Liver (tissue), 9 donors: Measurements from ENCODE around the gene LRRC74B. TPM values are rescaled to one million over a fixed set of nuclear protein-coding genes. Genes with fewer than 3 reads are reported as not detected.

Experiments used
- DNase-seq: peaks from one replicate; pipeline ENCODE4 v3.0.0-alpha.2; 2017; ENCODE audit warnings: low spot score
- H3K27ac ChIP-seq, 2 donors: one replicate each; pipeline ENCODE4 v1.7.0; 2013; ENCODE audit warnings: inconsistent platforms in 2 of 2, low read length in 2 of 2, control low read depth in 1 of 2, low read depth in 1 of 2, mild to moderate bottlenecking in 1 of 2
- H3K27me3 ChIP-seq, 4 donors: one replicate each; pipeline versions ENCODE4 v1.6.1 to v1.7.0; 2013; ENCODE audit warnings: low read length in 3 of 4, inconsistent platforms in 1 of 4, mild to moderate bottlenecking in 1 of 4, moderate library complexity in 1 of 4; ENCODE audit not compliant: control insufficient read depth in 4 of 4, insufficient read depth in 4 of 4
- H3K36me3 ChIP-seq, 4 donors: one replicate each; pipeline versions ENCODE4 v1.6.1 to v1.7.0; 2013; ENCODE audit warnings: low read length in 3 of 4, mild to moderate bottlenecking in 3 of 4, low read depth in 1 of 4, moderate library complexity in 1 of 4; ENCODE audit not compliant: control insufficient read depth in 4 of 4, insufficient read depth in 3 of 4
- H3K4me1 ChIP-seq, 4 donors: one replicate each; pipeline versions ENCODE4 v1.6.1 to v1.7.0; 2013; ENCODE audit warnings: low read length in 3 of 4, mild to moderate bottlenecking in 3 of 4, moderate library complexity in 1 of 4; ENCODE audit not compliant: control insufficient read depth in 4 of 4, insufficient read depth in 4 of 4
- H3K4me3 ChIP-seq, 3 donors: one replicate each; pipeline versions ENCODE4 v1.6.1 to v1.7.0; 2013; ENCODE audit warnings: low read length in 3 of 3, control low read depth in 1 of 3, low read depth in 1 of 3, mild to moderate bottlenecking in 1 of 3
- H3K9ac ChIP-seq, 2 donors: one replicate each; pipeline ENCODE4 v1.7.0; 2013; ENCODE audit warnings: low read length in 2 of 2, mild to moderate bottlenecking in 2 of 2, moderate library complexity in 2 of 2, control low read depth in 1 of 2, low read depth in 1 of 2
- H3K9me3 ChIP-seq, 4 donors: one replicate each; pipeline versions ENCODE4 v1.6.1 to v1.7.0; 2013; ENCODE audit warnings: low read length in 3 of 4; ENCODE audit not compliant: control insufficient read depth in 4 of 4
- ATF3 ChIP-seq: IDR thresholded peaks from 2 replicates; pipeline ENCODE4 v1.6.1; 2016; ENCODE audit warnings: antibody characterized with exemption
- EGR1 ChIP-seq, 2 donors: IDR thresholded peaks; 2 replicates each; pipeline ENCODE4 v1.6.1; 2016 to 2018; ENCODE audit warnings: antibody characterized with exemption in 2 of 2, low read depth in 2 of 2
- FOXA1 ChIP-seq: IDR thresholded peaks from 2 replicates; pipeline ENCODE4 v1.6.1; 2016; ENCODE audit warnings: antibody characterized with exemption
- FOXA2 ChIP-seq: IDR thresholded peaks from 2 replicates; pipeline ENCODE4 v1.6.1; 2016; ENCODE audit warnings: antibody characterized with exemption
- GABPA ChIP-seq, 2 donors: IDR thresholded peaks in 1 of 2; conservative IDR thresholded peaks in 1 of 2; 2 replicates each; pipeline ENCODE4 v1.6.1; 2016; ENCODE audit warnings: antibody characterized with exemption in 2 of 2, mild to moderate bottlenecking in 1 of 2, moderate library complexity in 1 of 2
- HNF4A ChIP-seq, 2 donors: conservative IDR thresholded peaks; 2 replicates each; pipeline ENCODE4 v1.6.1; 2016; ENCODE audit warnings: antibody characterized with exemption in 2 of 2, mild to moderate bottlenecking in 2 of 2
- HNF4G ChIP-seq: IDR thresholded peaks from 2 replicates; pipeline ENCODE4 v1.6.1; 2016; ENCODE audit warnings: antibody characterized with exemption
- JUND ChIP-seq, 2 donors: IDR thresholded peaks; 2 replicates each; pipeline ENCODE4 v1.6.1; 2016; ENCODE audit warnings: antibody characterized with exemption in 2 of 2
- MAX ChIP-seq: IDR thresholded peaks from 2 replicates; pipeline ENCODE4 v1.6.1; 2016; ENCODE audit warnings: antibody characterized with exemption
- NR2F2 ChIP-seq: IDR thresholded peaks from 2 replicates; pipeline ENCODE4 v1.6.1; 2016; ENCODE audit warnings: antibody characterized with exemption
- RAD21 ChIP-seq, 2 donors: IDR thresholded peaks; 2 replicates each; pipeline ENCODE4 v1.6.1; 2016; ENCODE audit warnings: antibody characterized with exemption in 2 of 2, mild to moderate bottlenecking in 2 of 2
- REST ChIP-seq: IDR thresholded peaks from 2 replicates; pipeline ENCODE4 v1.6.1; 2016; ENCODE audit warnings: antibody characterized with exemption, mild to moderate bottlenecking
- RXRA ChIP-seq, 2 donors: IDR thresholded peaks; 2 replicates each; pipeline ENCODE4 v1.6.1; 2017 to 2018; ENCODE audit warnings: antibody characterized with exemption in 2 of 2, mild to moderate bottlenecking in 1 of 2
- SP1 ChIP-seq: IDR thresholded peaks from 2 replicates; pipeline ENCODE4 v1.6.1; 2018; ENCODE audit warnings: antibody characterized with exemption, mild to moderate bottlenecking
- TAF1 ChIP-seq: conservative IDR thresholded peaks from 2 replicates; pipeline ENCODE4 v1.6.1; 2016; ENCODE audit warnings: antibody characterized with exemption, mild to moderate bottlenecking
- YY1 ChIP-seq: IDR thresholded peaks from 2 replicates; pipeline ENCODE4 v1.6.1; 2016; ENCODE audit warnings: antibody characterized with exemption, mild to moderate bottlenecking
- WGBS: extraction: QIAGEN DNeasy Blood & Tissue Kit; methylation state at CpG from one replicate; pipeline ENCODE4 v1.1.7; 2013; 5-methylcytosine and 5-hydroxymethylcytosine counted together
- polyA plus RNA-seq, 2 donors: library from polyadenylated mRNA; stranded (reverse) in 1 of 2; unstranded in 1 of 2; fragments of 200-250 nt in 1 of 2; fragments of >200 nt in 1 of 2; fragmentation: Nextera tagmentation in 1 of 2; extraction: Ambion mirVana in 1 of 2; gene quantifications; one replicate each; pipeline versions ENCODE4 v1.2.1 to v1.2.3, GENCODE V29; 2013 to 2015
- total RNA-seq, 2 donors: library from RNA; depleted of rRNA; stranded (reverse); fragments of >200 nt; gene quantifications; one replicate each; pipeline ENCODE4 v1.2.3, GENCODE V29; 2014
- TF ChIP-seq, protein P1 (sequence below): IDR thresholded peaks from 2 replicates; pipeline ENCODE4 v1.6.1; 2016; ENCODE audit warnings: antibody characterized with exemption
- TF ChIP-seq, protein P2 (sequence below): fragments of 150-350 bp; IDR thresholded peaks from 2 replicates; pipeline ENCODE4 v1.5.1; 2017; ENCODE audit warnings: improper control_type of control experiment, low read depth, low read length; ENCODE audit not compliant: missing input control
- donor health status: healthy.
- donor health status: healthy.
- donor health status: healthy.
- donor health status: healthy.
- donor health status: healthy.

The LRRC74B gene
- total and polyA plus RNA-seq, 4 donors = not detected

DNA sequence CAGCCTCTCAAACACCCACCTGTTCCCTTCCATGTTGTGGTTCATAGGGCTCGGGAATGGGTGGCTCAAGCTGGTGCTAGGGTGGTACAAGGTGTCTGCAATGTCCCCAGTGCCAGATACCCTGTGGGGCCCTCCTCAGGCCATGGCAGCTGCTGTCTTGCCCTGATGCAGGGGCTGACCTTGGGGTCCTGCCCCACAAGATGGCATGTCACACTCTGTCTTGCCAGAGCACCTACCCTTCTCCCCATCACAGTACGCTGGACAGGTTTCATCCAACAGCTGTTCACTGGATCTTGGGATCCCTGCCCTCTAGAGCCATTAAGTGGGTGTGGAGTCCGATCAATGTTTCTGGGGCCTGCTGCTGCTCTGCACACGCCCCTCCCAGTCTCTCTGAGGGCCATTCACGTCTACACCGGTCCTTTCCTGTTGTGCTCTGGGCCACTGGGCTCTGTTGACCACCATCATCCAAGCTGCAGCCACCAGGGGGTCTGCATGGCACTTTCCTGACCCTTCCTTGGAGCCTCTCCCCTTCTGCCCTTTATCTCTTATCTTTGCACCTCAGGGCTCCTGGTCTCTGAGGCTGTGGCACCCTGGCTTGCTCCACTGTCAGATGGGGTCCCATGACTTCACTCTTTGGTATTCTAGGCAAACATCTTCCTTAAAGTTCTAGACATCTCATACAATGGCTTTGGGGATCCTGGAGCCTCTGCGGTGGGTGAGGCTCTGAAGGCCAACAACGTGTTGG lies 7.1 kb downstream of the LRRC74B start (continued):
- TF ChIP-seq EGR1 (IDR thresholded peaks at IDR 0.05; ENCODE audit: low read depth in 2 of 2) (no peak), RXRA (IDR thresholded peaks at IDR 0.05) (no peak), RAD21 (IDR thresholded peaks at IDR 0.05) (no peak), NR2F2 (no peak), FOXA1 (no peak)

GRCh38 chr22:21054046-21054713 lies 8.4 kb downstream of the LRRC74B start:
- Histone ChIP-seq H3K36me3 (no peaks in the 10 kb centered on the region), H3K27me3 (no peaks in the 10 kb centered on the region), H3K27ac (no peak overlapping the region), H3K4me1 (no peaks in the 10 kb centered on the region), H3K9ac (no peak overlapping the region), H3K9me3 (no peaks in the 10 kb centered on the region), H3K4me3 (no peak overlapping the region)
- no peak for DNase-seq
- TF ChIP-seq HNF4A (conservative IDR thresholded peaks at IDR 0.05) (no peak), REST (no peak), RXRA (IDR thresholded peaks at IDR 0.05) (no peak), SP1 (no peak), HNF4G (no peak), JUND (IDR thresholded peaks at IDR 0.05) (no peak), MAX (no peak), ATF3 (no peak), GABPA (IDR thresholded peaks at IDR 0.05 in 1 of 2, conservative IDR thresholded peaks at IDR 0.05 in 1 of 2) (no peak), TAF1 (no peak), FOXA2 (no peak), YY1 (no peak), FOXA1 (no peak), EGR1 (IDR thresholded peaks at IDR 0.05; ENCODE audit: low read depth in 2 of 2) (no peak)
- TF ChIP-seq, protein P1, sequence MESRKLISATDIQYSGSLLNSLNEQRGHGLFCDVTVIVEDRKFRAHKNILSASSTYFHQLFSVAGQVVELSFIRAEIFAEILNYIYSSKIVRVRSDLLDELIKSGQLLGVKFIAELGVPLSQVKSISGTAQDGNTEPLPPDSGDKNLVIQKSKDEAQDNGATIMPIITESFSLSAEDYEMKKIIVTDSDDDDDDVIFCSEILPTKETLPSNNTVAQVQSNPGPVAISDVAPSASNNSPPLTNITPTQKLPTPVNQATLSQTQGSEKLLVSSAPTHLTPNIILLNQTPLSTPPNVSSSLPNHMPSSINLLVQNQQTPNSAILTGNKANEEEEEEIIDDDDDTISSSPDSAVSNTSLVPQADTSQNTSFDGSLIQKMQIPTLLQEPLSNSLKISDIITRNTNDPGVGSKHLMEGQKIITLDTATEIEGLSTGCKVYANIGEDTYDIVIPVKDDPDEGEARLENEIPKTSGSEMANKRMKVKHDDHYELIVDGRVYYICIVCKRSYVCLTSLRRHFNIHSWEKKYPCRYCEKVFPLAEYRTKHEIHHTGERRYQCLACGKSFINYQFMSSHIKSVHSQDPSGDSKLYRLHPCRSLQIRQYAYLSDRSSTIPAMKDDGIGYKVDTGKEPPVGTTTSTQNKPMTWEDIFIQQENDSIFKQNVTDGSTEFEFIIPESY = no peak
- TF ChIP-seq, protein P2, sequence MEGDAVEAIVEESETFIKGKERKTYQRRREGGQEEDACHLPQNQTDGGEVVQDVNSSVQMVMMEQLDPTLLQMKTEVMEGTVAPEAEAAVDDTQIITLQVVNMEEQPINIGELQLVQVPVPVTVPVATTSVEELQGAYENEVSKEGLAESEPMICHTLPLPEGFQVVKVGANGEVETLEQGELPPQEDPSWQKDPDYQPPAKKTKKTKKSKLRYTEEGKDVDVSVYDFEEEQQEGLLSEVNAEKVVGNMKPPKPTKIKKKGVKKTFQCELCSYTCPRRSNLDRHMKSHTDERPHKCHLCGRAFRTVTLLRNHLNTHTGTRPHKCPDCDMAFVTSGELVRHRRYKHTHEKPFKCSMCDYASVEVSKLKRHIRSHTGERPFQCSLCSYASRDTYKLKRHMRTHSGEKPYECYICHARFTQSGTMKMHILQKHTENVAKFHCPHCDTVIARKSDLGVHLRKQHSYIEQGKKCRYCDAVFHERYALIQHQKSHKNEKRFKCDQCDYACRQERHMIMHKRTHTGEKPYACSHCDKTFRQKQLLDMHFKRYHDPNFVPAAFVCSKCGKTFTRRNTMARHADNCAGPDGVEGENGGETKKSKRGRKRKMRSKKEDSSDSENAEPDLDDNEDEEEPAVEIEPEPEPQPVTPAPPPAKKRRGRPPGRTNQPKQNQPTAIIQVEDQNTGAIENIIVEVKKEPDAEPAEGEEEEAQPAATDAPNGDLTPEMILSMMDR = no peak
- WGBS = 94% methylated on average over 15 of the region's 15 CpGs
